GM23248 (cell line): Measurements from ENCODE around the gene COMP. TPM values are rescaled to one million over a fixed set of nuclear protein-coding genes. Genes with fewer than 3 reads are reported as not detected.

Experiments used
- DNase-seq: peaks from one replicate; pipeline ENCODE4 v3.0.0-alpha.2; 2015
- H2AFZ ChIP-seq: fragments of 200-600 bp; sonication (generic); 2 replicates; pipeline ENCODE4 v1.6.1; 2016; ENCODE audit warnings: antibody characterized with exemption
- H3F3A ChIP-seq: fragments of 200-600 bp; sonication (generic); 2 replicates; pipeline ENCODE4 v1.6.1; 2016; ENCODE audit warnings: mild to moderate bottlenecking, antibody characterized with exemption, mixed run types; ENCODE audit not compliant: insufficient read depth
- H3K27ac ChIP-seq: fragments of 200-600 bp; sonication (generic); 2 replicates; pipeline ENCODE4 v1.5.1; 2016; ENCODE audit warnings: mild to moderate bottlenecking
- H3K27me3 ChIP-seq: fragments of 200-600 bp; sonication (generic); replicated peaks from 2 replicates; pipeline ENCODE4 v1.6.1; 2016; ENCODE audit warnings: mild to moderate bottlenecking; ENCODE audit not compliant: insufficient read depth
- H3K36me3 ChIP-seq: fragments of 200-600 bp; sonication (generic); 2 replicates; pipeline ENCODE4 v1.6.1; 2016; ENCODE audit warnings: low read depth, mild to moderate bottlenecking
- H3K4me1 ChIP-seq: fragments of 200-600 bp; sonication (generic); 2 replicates; pipeline ENCODE4 v1.6.1; 2016; ENCODE audit warnings: mild to moderate bottlenecking; ENCODE audit not compliant: insufficient read depth
- H3K4me2 ChIP-seq: fragments of 200-600 bp; sonication (generic); one replicate; pipeline ENCODE4 v1.6.1; 2016; ENCODE audit warnings: mild to moderate bottlenecking; ENCODE audit not compliant: unreplicated experiment
- H3K4me3 ChIP-seq: fragments of 200-600 bp; sonication (generic); 2 replicates; pipeline ENCODE4 v1.5.1; 2016; ENCODE audit warnings: mild to moderate bottlenecking
- H3K79me2 ChIP-seq: fragments of 200-600 bp; sonication (generic); 2 replicates; pipeline ENCODE4 v1.6.1; 2016; ENCODE audit warnings: mild to moderate bottlenecking; ENCODE audit not compliant: insufficient read depth
- H3K9ac ChIP-seq: fragments of 200-600 bp; sonication (generic); 2 replicates; pipeline ENCODE4 v1.6.1; 2016; ENCODE audit warnings: mild to moderate bottlenecking
- H3K9me2 ChIP-seq: fragments of 200-600 bp; sonication (generic); 2 replicates; pipeline ENCODE4 v1.6.1; 2016; ENCODE audit warnings: mixed run types, mild to moderate bottlenecking, moderate library complexity; ENCODE audit not compliant: insufficient read depth
- H3K9me3 ChIP-seq: fragments of 200-600 bp; sonication (generic); one replicate; pipeline ENCODE4 v1.6.1; 2017; ENCODE audit warnings: low read depth
- H4K20me1 ChIP-seq: fragments of 200-600 bp; sonication (generic); 2 replicates; pipeline ENCODE4 v1.6.0; 2016; ENCODE audit not compliant: insufficient read depth
- EZH2 ChIP-seq: fragments of 200-600 bp; sonication (generic); IDR thresholded peaks from 2 replicates; pipeline ENCODE4 v1.6.1; 2018; ENCODE audit warnings: antibody characterized with exemption, mild to moderate bottlenecking; ENCODE audit not compliant: insufficient read depth, poor library complexity, severe bottlenecking
- EZH2phosphoT487 ChIP-seq: fragments of 200-600 bp; sonication (generic); IDR thresholded peaks from 2 replicates; pipeline ENCODE4 v1.6.1; 2018; ENCODE audit warnings: antibody characterized with exemption, moderate library complexity, mild to moderate bottlenecking, low read depth; ENCODE audit not compliant: insufficient read depth
- WGBS, 2 experiments: methylation state at CpG; one replicate each; pipeline ENCODE4 v1.1.6; 2015 to 2017; ENCODE audit warnings: low lambda C conversion rate in 2 of 2, low coverage in 1 of 2; ENCODE audit errors: missing lambda C conversion rate in 2 of 2; 5-methylcytosine and 5-hydroxymethylcytosine counted together
- in situ Hi-C: fragments of 300-500 bp; cut with MboI; formaldehyde crosslinking; loops from 2 replicates; pipeline ENCODE4 v1.15.0; 2020
- polyA plus RNA-seq: library from polyadenylated mRNA; unstranded; fragments of >200 nt; fragmentation: Nextera tagmentation; extraction: Ambion mirVana; gene quantifications from 2 replicates; pipeline ENCODE4 v1.2.1, GENCODE V29; 2016
- total RNA-seq: library from RNA; depleted of rRNA; stranded (reverse); fragments of >200 nt; shearing (Covaris generic); gene quantifications from 2 replicates; pipeline ENCODE4 v1.2.3, GENCODE V29; 2014

The COMP gene
- total and polyA plus RNA-seq, 2 experiments from 2014 or later, result 93.8 to 252 TPM

- no peak for TF ChIP-seq EZH2
- no peak for TF ChIP-seq EZH2phosphoT487
- Histone ChIP-seq H4K20me1 (no peaks in the 10 kb centered on the region), H3K79me2 (no peaks in the 10 kb centered on the region), H3K9ac (no peak overlapping the region), H3F3A (no peaks in the 10 kb centered on the region), H3K27ac (no peak overlapping the region), H3K4me3 (no peak overlapping the region), H3K4me1 (peaks cover 8% of the 10 kb centered on the region), H3K9me2 (no peaks in the 10 kb centered on the region), H3K36me3 (no peaks in the 10 kb centered on the region), H3K9me3 (no peaks in the 10 kb centered on the region), H3K4me2 (no peak overlapping the region), H2AFZ (no peak overlapping the region), H3K27me3 (no peaks in the 10 kb centered on the region)
- 90 to 91% methylated on average over 14 of the region's 14 CpGs for WGBS, 2 experiments
- no peak for DNase-seq
- in situ Hi-C loops, result no loop called here
Observed at GRCh38 chr19:18781047-18781600, 10.0 kb downstream of the COMP start.

DNA sequence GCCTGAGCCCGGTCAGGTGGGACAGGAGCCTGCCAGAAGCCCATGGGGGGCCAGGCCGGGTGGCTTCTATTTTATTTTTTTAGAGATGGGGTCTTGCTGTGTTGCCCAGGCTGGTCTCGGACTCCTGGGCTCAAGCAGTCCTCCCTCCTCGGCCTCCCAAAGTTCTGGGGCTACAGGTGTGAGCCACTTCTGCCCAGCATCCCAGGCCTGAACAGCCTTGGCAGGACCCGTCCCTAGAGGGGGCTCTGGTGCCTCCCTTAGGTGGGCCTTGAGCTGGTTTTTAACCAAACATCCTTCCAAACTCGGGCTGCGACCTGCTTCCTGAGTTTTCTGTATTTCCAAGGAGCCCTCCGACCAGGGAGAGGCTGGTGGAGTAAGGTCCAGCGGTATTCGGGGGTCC, 10.5 kb downstream of the COMP start:
- DNase-seq, result no peak
- Histone ChIP-seq H3K9ac (no peak overlapping the region), H3K36me3 (no peaks in the 10 kb centered on the region), H3K4me2 (no peak overlapping the region), H3F3A (no peaks in the 10 kb centered on the region), H3K4me1 (peaks cover 11% of the 10 kb centered on the region), H2AFZ (no peak overlapping the region), H3K9me3 (no peaks in the 10 kb centered on the region), H3K27ac (no peak overlapping the region), H3K79me2 (no peaks in the 10 kb centered on the region), H4K20me1 (no peaks in the 10 kb centered on the region), H3K27me3 (no peaks in the 10 kb centered on the region), H3K4me3 (no peak overlapping the region), H3K9me2 (no peaks in the 10 kb centered on the region)
- WGBS, 2 experiments, result 75 to 92% methylated on average over 6 to 10 of the region's 10 CpGs
- TF ChIP-seq EZH2phosphoT487, result no peak
- TF ChIP-seq EZH2, result no peak
- in situ Hi-C loops, result no loop called here

- H3K9me2 ChIP-seq, result no peaks in the 10 kb centered on the region
- no peak overlapping the region for H3K4me3 ChIP-seq
- 91% methylated on average over 17 of the region's 17 CpGs for WGBS, 2 experiments
- H3K9me3 ChIP-seq, result no peaks in the 10 kb centered on the region
- no peak overlapping the region for H3K4me2 ChIP-seq
- H3K79me2 ChIP-seq, result no peaks in the 10 kb centered on the region
- no peak overlapping the region for H2AFZ ChIP-seq
- TF ChIP-seq EZH2, result no peak
- TF ChIP-seq EZH2phosphoT487, result no peak
- H3F3A ChIP-seq, result no peaks in the 10 kb centered on the region
- no peak overlapping the region for H3K9ac ChIP-seq
- no peak overlapping the region for H3K27ac ChIP-seq
- DNase-seq, result no peak
- no peaks in the 10 kb centered on the region for H4K20me1 ChIP-seq
- no peaks in the 10 kb centered on the region for H3K27me3 ChIP-seq
- in situ Hi-C loops, result no loop called here
- peaks cover 11% of the 10 kb centered on the region for H3K4me1 ChIP-seq
- no peaks in the 10 kb centered on the region for H3K36me3 ChIP-seq
Observed at GRCh38 chr19:18780081-18780480, 11.0 kb downstream of the COMP start.

- Histone ChIP-seq H3K9ac (no peak overlapping the region), H3K36me3 (no peaks in the 10 kb centered on the region), H3K4me1 (peaks cover 11% of the 10 kb centered on the region), H3K27me3 (no peaks in the 10 kb centered on the region), H2AFZ (no peak overlapping the region), H3F3A (no peaks in the 10 kb centered on the region), H3K27ac (no peak overlapping the region), H3K4me2 (no peak overlapping the region), H3K79me2 (no peaks in the 10 kb centered on the region), H4K20me1 (no peaks in the 10 kb centered on the region), H3K9me3 (no peaks in the 10 kb centered on the region), H3K9me2 (no peaks in the 10 kb centered on the region), H3K4me3 (no peak overlapping the region)
- TF ChIP-seq EZH2 (no peak), EZH2phosphoT487 (no peak)
- in situ Hi-C loops, result no loop called here
- DNase-seq, result no peak
- 87 to 90% methylated on average over 14 of the region's 14 CpGs for WGBS, 2 experiments
Observed at GRCh38 chr19:18778826-18779495, 12.1 kb downstream of the COMP start.

DNA sequence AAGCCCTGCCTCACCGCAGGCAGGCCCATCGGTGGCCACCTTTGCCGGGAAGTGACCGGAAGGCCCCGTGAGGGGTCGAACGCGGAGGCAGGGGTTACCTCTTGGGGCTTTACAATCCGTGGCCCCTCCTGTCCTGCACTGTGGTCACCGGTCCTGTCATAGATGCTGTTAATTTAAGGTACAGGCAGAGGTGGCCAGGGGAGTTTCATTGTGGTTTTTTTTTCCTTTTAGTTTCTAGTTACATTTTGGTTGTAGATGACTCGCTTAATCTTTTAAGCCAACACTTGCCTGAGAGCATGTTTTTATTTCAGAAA, 13.1 kb downstream of the COMP start:
- Histone ChIP-seq H3K36me3 (no peaks in the 10 kb centered on the region), H3K27ac (no peak overlapping the region), H3K4me2 (no peak overlapping the region), H4K20me1 (no peaks in the 10 kb centered on the region), H3K9me2 (no peaks in the 10 kb centered on the region), H2AFZ (no peak overlapping the region), H3F3A (no peaks in the 10 kb centered on the region), H3K9me3 (no peaks in the 10 kb centered on the region), H3K4me3 (no peak overlapping the region), H3K4me1 (peaks cover 11% of the 10 kb centered on the region), H3K79me2 (no peaks in the 10 kb centered on the region), H3K27me3 (no peaks in the 10 kb centered on the region), H3K9ac (no peak overlapping the region)
- 68 to 71% methylated on average over 11 of the region's 11 CpGs for WGBS, 2 experiments
- TF ChIP-seq EZH2 (no peak), EZH2phosphoT487 (no peak)
- DNase-seq, result peak; percentile 15
- in situ Hi-C loops, result no loop called here
